Measurements from ENCODE around the gene SERINC4. TPM values are rescaled to one million over a fixed set of nuclear protein-coding genes. Genes with fewer than 3 reads are reported as not detected.

The SERINC4 gene
- total and polyA plus RNA-seq, 9 of the 15 experiments (the other 6 are each of a cell fraction or from before 2014, with no cell fraction given) = 0.14 to 0.86 (median 0.18) TPM; not detected in 2

GRCh38 chr15:43826508-43827341 lies 26.7 kb upstream of the SERINC4 start, which contains the start of gene WDR76 (continued):
- TF ChIP-seq, protein P1, sequence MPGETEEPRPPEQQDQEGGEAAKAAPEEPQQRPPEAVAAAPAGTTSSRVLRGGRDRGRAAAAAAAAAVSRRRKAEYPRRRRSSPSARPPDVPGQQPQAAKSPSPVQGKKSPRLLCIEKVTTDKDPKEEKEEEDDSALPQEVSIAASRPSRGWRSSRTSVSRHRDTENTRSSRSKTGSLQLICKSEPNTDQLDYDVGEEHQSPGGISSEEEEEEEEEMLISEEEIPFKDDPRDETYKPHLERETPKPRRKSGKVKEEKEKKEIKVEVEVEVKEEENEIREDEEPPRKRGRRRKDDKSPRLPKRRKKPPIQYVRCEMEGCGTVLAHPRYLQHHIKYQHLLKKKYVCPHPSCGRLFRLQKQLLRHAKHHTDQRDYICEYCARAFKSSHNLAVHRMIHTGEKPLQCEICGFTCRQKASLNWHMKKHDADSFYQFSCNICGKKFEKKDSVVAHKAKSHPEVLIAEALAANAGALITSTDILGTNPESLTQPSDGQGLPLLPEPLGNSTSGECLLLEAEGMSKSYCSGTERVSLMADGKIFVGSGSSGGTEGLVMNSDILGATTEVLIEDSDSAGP (CRISPR knock-in tag; IDR thresholded peaks at IDR 0.05) = no peak
- TF ChIP-seq POU5F1 (IDR thresholded peaks at IDR 0.05; ENCODE audit: borderline replicate concordance, low read depth, low read length, partially characterized antibody) (no peak), RBBP5 (IDR thresholded peaks at IDR 0.05; ENCODE audit: borderline replicate concordance, insufficient read depth, low read length, poor library complexity, severe bottlenecking) (peak; percentile 81), ASH1L (IDR thresholded peaks at IDR 0.05; ENCODE audit: borderline replicate concordance, low read depth, partially characterized antibody) (no peak), FOXK2 (conservative IDR thresholded peaks at IDR 0.05 in 1 of 2, IDR thresholded peaks at IDR 0.05 in 1 of 2; ENCODE audit: low read depth in 2 of 2) (no peak), POLR3A (IDR thresholded peaks at IDR 0.05; ENCODE audit: borderline replicate concordance, extremely low read depth, insufficient read depth, insufficient read length) (peak; percentile 48), RNF2 (IDR thresholded peaks at IDR 0.05) (peak; percentile 70), NFIX (CRISPR knock-in tag; IDR thresholded peaks at IDR 0.05; ENCODE audit: low read depth) (no peak), KDM4B (IDR thresholded peaks at IDR 0.05; ENCODE audit: borderline replicate concordance in 2 of 2, low read depth in 1 of 2) (no peak), CBX3 (IDR thresholded peaks at IDR 0.05; ENCODE audit: borderline replicate concordance in 1 of 2, low read length in 2 of 2) (peak in 1 of 2 experiments; percentile 55; a peak in 2 of 3 replicates), ZNF24 (IDR thresholded peaks at IDR 0.05) (peak; percentile 54; the same call in 1 of the 2 replicates), NFE2L1 (tag; IDR thresholded peaks at IDR 0.05; ENCODE audit: borderline replicate concordance, low read depth) (no peak), SLC30A9 (CRISPR knock-in tag; IDR thresholded peaks at IDR 0.05) (no peak), ZNF778 (CRISPR knock-in tag; IDR thresholded peaks at IDR 0.05) (no peak), POLR2G (IDR thresholded peaks at IDR 0.05; ENCODE audit: low read depth, low read length) (peak; percentile 92), GABPA (tag; conservative IDR thresholded peaks at IDR 0.05; ENCODE audit: low read depth) (peak; percentile 65), LEF1 (IDR thresholded peaks at IDR 0.05) (peak; percentile 49; the same call in 1 of the 2 replicates), ZNF79 (CRISPR knock-in tag; IDR thresholded peaks at IDR 0.05; ENCODE audit: low read depth) (no peak), GATAD2B (IDR thresholded peaks at IDR 0.05; ENCODE audit: borderline replicate concordance) (no peak), ZFP1 (CRISPR knock-in tag; IDR thresholded peaks at IDR 0.05) (no peak), ZNF23 (CRISPR knock-in tag; IDR thresholded peaks at IDR 0.05) (no peak), CTCFL (IDR thresholded peaks at IDR 0.05; ENCODE audit: borderline replicate concordance, insufficient read depth, low read depth, low read length, poor library complexity, severe bottlenecking) (no peak), MED1 (CRISPR knock-in tag; IDR thresholded peaks at IDR 0.05; ENCODE audit: borderline replicate concordance) (no peak), EGR1 (conservative IDR thresholded peaks at IDR 0.05) (no peak; the same call in 1 of the 2 replicates), ZNF121 (CRISPR knock-in tag; conservative IDR thresholded peaks at IDR 0.05) (no peak)
